OCI-LY1 (cell line): ENCODE measurements around the gene SLIT3.

ENCODE experiments used
- H2AFZ ChIP-seq: fragments of 200-600 bp; sonication (generic), shearing (Covaris generic); 2 replicates; pipeline ENCODE4 v1.6.0; 2014; ENCODE audit warnings: antibody characterized with exemption, mild to moderate bottlenecking, low read length
- H3F3A ChIP-seq: fragments of 200-600 bp; sonication (generic), shearing (Covaris generic); 2 replicates; pipeline ENCODE4 v1.6.0; 2014; ENCODE audit warnings: mild to moderate bottlenecking, antibody characterized with exemption, low read length, moderate library complexity; ENCODE audit not compliant: insufficient read depth
- H3K27ac ChIP-seq: fragments of 200-600 bp; sonication (generic); 2 replicates; pipeline ENCODE4 v1.5.1; 2014; ENCODE audit warnings: low read length, mixed run types, mild to moderate bottlenecking, low read depth; ENCODE audit not compliant: poor library complexity, severe bottlenecking
- H3K27me3 ChIP-seq: fragments of 200-600 bp; sonication (generic); 2 replicates; pipeline ENCODE4 v1.6.0; 2014; ENCODE audit warnings: antibody characterized with exemption, mild to moderate bottlenecking, low read length, moderate library complexity; ENCODE audit not compliant: insufficient read depth
- H3K36me3 ChIP-seq: fragments of 200-600 bp; sonication (generic); 2 replicates; pipeline ENCODE4 v1.6.1; 2014; ENCODE audit warnings: mild to moderate bottlenecking, antibody characterized with exemption, low read length, moderate library complexity, mixed read lengths; ENCODE audit not compliant: insufficient read depth
- H3K4me1 ChIP-seq: fragments of 200-600 bp; sonication (generic); 2 replicates; pipeline ENCODE4 v1.5.1; 2014; ENCODE audit warnings: mild to moderate bottlenecking, low read length, moderate library complexity; ENCODE audit not compliant: insufficient read depth, severe bottlenecking
- H3K4me2 ChIP-seq: fragments of 200-600 bp; sonication (generic), shearing (Covaris generic); 2 replicates; pipeline ENCODE4 v1.6.1; 2014; ENCODE audit warnings: low read length
- H3K4me3 ChIP-seq: fragments of 200-600 bp; sonication (generic); 2 replicates; pipeline ENCODE4 v1.5.1; 2014; ENCODE audit warnings: low read length, low read depth, mild to moderate bottlenecking, mixed read lengths; ENCODE audit not compliant: poor library complexity, severe bottlenecking
- H3K79me2 ChIP-seq: fragments of 200-600 bp; shearing (Covaris generic); 2 replicates; pipeline ENCODE4 v1.6.1; 2016; ENCODE audit warnings: mixed run types, low read length, mixed read lengths; ENCODE audit not compliant: insufficient read depth
- H3K9ac ChIP-seq: fragments of 200-600 bp; sonication (generic), shearing (Covaris generic); 2 replicates; pipeline ENCODE4 v1.6.1; 2014; ENCODE audit warnings: mild to moderate bottlenecking, low read length, mixed read lengths
- H3K9me2 ChIP-seq: fragments of 200-600 bp; sonication (generic), shearing (Covaris generic); 2 replicates; pipeline ENCODE4 v1.6.1; 2014; ENCODE audit warnings: low read depth, mild to moderate bottlenecking, low read length, mixed read lengths
- H3K9me3 ChIP-seq: fragments of 200-600 bp; shearing (Covaris generic); 2 replicates; pipeline ENCODE4 v1.6.1; 2014; ENCODE audit warnings: low read length, mixed read lengths
- H4K20me1 ChIP-seq: fragments of 200-600 bp; sonication (generic), shearing (Covaris generic); 2 replicates; pipeline ENCODE4 v1.6.0; 2016; ENCODE audit warnings: mild to moderate bottlenecking, low read length; ENCODE audit not compliant: insufficient read depth
- EZH2 ChIP-seq: fragments of 200-600 bp; sonication (generic), shearing (Covaris generic); IDR thresholded peaks from 2 replicates; pipeline ENCODE4 v1.8.0; 2017; ENCODE audit warnings: borderline replicate concordance, mixed run types, mild to moderate bottlenecking, antibody characterized with exemption, low read length, moderate library complexity, mixed read lengths
- TF ChIP-seq, protein P1 (sequence below): fragments of 200-600 bp; sonication (generic), shearing (Covaris generic); IDR thresholded peaks from 2 replicates; pipeline ENCODE4 v1.5.1; 2017; ENCODE audit warnings: mild to moderate bottlenecking, antibody characterized with exemption, low read length, moderate library complexity, mixed read lengths

Gene SLIT3

DNA sequence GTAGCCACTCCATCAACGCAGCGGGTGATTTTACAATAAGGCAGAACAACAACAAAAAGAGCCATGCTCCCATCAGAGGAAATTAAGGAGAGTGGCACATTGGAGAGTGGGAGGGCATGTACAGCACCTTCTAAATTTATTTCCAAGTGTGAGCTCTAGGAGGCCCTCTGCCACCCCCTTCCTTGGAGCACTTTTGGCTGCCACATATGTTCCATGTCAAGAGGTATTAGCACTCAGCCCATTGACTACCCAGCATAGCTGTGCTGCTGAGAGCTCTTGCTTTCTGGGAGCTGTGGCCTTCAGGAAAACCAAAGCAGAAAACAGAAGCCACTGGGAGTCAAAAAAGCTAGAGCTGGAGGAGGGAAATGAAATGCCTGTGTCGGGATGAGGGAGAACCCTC is 521.6 kb downstream of the SLIT3 start:
- H3K4me3 ChIP-seq = no peak overlapping the region
- H3K36me3 ChIP-seq = no peaks in the 10 kb centered on the region
- H2AFZ ChIP-seq = no peak overlapping the region
- no peaks in the 10 kb centered on the region for H3K4me1 ChIP-seq
- H3K9me2 ChIP-seq = no peaks in the 10 kb centered on the region
- no peaks in the 10 kb centered on the region for H3K79me2 ChIP-seq
- H3K27ac ChIP-seq = no peak overlapping the region
- H3K4me2 ChIP-seq = no peak overlapping the region
- H4K20me1 ChIP-seq = no peaks in the 10 kb centered on the region
- H3K9me3 ChIP-seq = no peaks in the 10 kb centered on the region
- TF ChIP-seq EZH2 = no peak
- TF ChIP-seq, protein P1, sequence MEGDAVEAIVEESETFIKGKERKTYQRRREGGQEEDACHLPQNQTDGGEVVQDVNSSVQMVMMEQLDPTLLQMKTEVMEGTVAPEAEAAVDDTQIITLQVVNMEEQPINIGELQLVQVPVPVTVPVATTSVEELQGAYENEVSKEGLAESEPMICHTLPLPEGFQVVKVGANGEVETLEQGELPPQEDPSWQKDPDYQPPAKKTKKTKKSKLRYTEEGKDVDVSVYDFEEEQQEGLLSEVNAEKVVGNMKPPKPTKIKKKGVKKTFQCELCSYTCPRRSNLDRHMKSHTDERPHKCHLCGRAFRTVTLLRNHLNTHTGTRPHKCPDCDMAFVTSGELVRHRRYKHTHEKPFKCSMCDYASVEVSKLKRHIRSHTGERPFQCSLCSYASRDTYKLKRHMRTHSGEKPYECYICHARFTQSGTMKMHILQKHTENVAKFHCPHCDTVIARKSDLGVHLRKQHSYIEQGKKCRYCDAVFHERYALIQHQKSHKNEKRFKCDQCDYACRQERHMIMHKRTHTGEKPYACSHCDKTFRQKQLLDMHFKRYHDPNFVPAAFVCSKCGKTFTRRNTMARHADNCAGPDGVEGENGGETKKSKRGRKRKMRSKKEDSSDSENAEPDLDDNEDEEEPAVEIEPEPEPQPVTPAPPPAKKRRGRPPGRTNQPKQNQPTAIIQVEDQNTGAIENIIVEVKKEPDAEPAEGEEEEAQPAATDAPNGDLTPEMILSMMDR = no peak
- peaks cover 4% of the 10 kb centered on the region; the same call in 1 of the 2 replicates for H3K27me3 ChIP-seq
- no peak overlapping the region for H3K9ac ChIP-seq
- no peaks in the 10 kb centered on the region for H3F3A ChIP-seq

DNA sequence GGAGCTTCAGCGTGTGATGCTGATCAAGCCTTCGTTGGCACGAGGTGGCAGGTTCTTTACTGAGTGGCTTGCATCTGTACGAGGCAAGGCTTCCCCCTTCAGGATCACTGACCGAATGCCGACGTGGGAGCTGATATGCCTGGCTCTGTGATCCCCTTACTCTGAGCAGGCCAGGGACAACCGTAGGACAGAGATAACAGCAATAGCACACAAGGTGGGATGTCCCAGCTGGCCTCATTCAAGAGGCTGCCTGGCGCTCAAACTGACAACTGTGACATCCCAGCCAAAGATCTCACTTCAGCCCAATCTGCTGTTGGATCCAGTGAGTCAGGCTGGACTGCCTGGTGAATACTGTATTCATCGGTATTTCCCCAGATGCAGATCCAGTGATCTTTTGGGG is 522.4 kb downstream of the SLIT3 start:
- Histone ChIP-seq H3K9me3 (no peaks in the 10 kb centered on the region), H3K4me1 (no peaks in the 10 kb centered on the region), H3K36me3 (no peaks in the 10 kb centered on the region), H3K9ac (no peak overlapping the region), H4K20me1 (no peaks in the 10 kb centered on the region), H3K27me3 (no peaks in the 10 kb centered on the region), H3K4me3 (no peak overlapping the region), H3F3A (no peaks in the 10 kb centered on the region), H3K27ac (no peak overlapping the region), H2AFZ (no peak overlapping the region), H3K9me2 (no peaks in the 10 kb centered on the region), H3K79me2 (no peaks in the 10 kb centered on the region), H3K4me2 (no peak overlapping the region)
- TF ChIP-seq, protein P1 = no peak
- no peak for TF ChIP-seq EZH2

DNA sequence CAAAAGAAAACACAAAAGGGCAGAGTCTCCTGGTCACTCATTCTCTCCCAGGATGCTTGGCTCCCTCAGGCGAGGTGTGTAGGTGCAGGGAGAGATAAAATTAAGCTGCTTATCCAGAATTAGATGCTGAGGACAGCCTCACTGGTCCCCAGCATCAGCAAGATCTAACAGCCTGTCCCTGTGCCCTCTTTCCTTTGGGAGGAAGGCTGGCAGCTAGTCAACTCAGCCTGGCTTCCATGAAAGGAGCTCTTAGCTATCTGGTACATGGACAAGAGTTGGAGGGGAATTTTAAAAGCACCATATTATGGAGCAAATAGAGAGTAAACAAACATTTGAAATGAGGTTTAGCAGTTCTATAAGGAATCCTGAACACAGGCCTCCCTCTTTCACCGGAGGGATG is 523.3 kb downstream of the SLIT3 start:
- Histone ChIP-seq H3K9me2 (no peaks in the 10 kb centered on the region), H3K27ac (no peak overlapping the region), H3K9ac (no peak overlapping the region), H3K27me3 (peaks cover 2% of the 10 kb centered on the region; the same call in 1 of the 2 replicates), H3K9me3 (no peaks in the 10 kb centered on the region), H2AFZ (no peak overlapping the region), H4K20me1 (no peaks in the 10 kb centered on the region), H3K4me3 (no peak overlapping the region), H3K4me1 (no peaks in the 10 kb centered on the region), H3K36me3 (no peaks in the 10 kb centered on the region), H3F3A (no peaks in the 10 kb centered on the region), H3K79me2 (no peaks in the 10 kb centered on the region), H3K4me2 (no peak overlapping the region)
- no peak for TF ChIP-seq EZH2
- TF ChIP-seq, protein P1 = no peak
